Lower leg skin (tissue), 4 donors: Measurements from ENCODE around the gene ERRFI1. TPM values are rescaled to one million over a fixed set of nuclear protein-coding genes. Genes with fewer than 3 reads are reported as not detected.

Source experiments
- DNase-seq, 2 donors: peaks; one replicate each; pipeline ENCODE4 v3.0.0-alpha.2; 2019; ENCODE audit warnings: low spot score in 2 of 2
- H3K4me3 ChIP-seq: fragments of 200-600 bp; sonication (generic); 2 replicates; pipeline ENCODE4 v1.5.1; 2017; ENCODE audit warnings: mild to moderate bottlenecking, low read depth; ENCODE audit not compliant: poor library complexity, severe bottlenecking
- POLR2A ChIP-seq, 2 donors: fragments of 450-650 bp; IDR thresholded peaks; one replicate each; pipeline ENCODE4 v1.6.1; 2016 to 2017; ENCODE audit warnings: antibody characterized with exemption in 2 of 2, mild to moderate bottlenecking in 1 of 2, moderate library complexity in 1 of 2
- WGBS, 2 donors: methylation state at CpG; one replicate each; pipeline ENCODE4 v1.1.5; 2018; 5-methylcytosine and 5-hydroxymethylcytosine counted together
- intact Hi-C: fragments of 100-400 bp; cut with DNase I; formaldehyde crosslinking; loops from one replicate; pipeline ENCODE4 v1.15.0; 2023; ENCODE audit warnings: low total_unique reads
- total RNA-seq, 4 donors: library from RNA; depleted of rRNA; stranded (reverse); fragments of >200 nt; gene quantifications; one replicate each; pipeline ENCODE4 v1.1.0, GENCODE V29; 2016
- TF ChIP-seq, protein P1 (sequence below), 3 donors: fragments of 450-650 bp; IDR thresholded peaks; one replicate each; pipeline ENCODE4 v1.5.1; 2016; ENCODE audit warnings: antibody characterized with exemption in 3 of 3, mild to moderate bottlenecking in 3 of 3, moderate library complexity in 2 of 3

ERRFI1 gene
- total RNA-seq, 4 donors from 2014 or later, result 93.6 to 566 (median 163) TPM

DNA sequence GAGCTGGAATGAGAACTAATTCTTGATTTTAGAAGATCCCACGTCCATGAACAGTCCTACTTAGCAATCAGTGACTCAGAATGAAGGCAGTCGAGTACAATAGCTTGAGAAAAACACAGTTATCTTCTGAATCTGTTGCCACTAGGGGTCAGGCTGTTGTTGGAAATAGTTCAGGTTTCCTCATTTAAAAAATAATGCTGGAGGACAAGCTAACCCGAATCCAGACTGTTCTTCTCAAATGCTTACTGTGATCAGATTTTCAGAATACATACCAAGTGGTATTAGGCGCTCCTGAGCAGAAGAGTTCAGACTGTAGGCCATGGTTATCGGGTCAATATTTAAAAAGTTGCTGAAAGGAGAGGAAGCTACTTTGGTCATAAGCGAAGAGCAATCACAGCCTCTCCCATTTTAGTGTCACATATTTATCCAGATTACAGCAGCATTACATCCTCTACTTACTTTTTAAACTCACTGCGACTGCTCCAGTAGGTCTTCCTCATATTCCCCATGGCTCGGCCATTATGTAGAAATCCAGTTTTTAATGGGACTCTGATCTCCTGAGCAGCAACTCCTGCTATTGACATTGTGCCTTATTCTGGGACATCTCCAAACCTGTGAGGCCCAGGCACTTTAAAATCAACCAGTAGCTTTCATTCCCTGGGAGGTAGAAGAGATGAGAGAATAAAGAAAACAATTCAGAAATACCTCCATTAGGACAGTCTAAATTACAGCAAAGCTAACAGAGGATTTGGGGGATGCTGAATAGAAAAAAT is 10.9 kb downstream of the ERRFI1 start:
- WGBS, 2 donors, result 23 to 24% methylated on average over 8 of the region's 8 CpGs
- intact Hi-C loops, result no loop called here
- no peak for TF ChIP-seq POLR2A (IDR thresholded peaks at IDR 0.05)
- TF ChIP-seq, protein P1, sequence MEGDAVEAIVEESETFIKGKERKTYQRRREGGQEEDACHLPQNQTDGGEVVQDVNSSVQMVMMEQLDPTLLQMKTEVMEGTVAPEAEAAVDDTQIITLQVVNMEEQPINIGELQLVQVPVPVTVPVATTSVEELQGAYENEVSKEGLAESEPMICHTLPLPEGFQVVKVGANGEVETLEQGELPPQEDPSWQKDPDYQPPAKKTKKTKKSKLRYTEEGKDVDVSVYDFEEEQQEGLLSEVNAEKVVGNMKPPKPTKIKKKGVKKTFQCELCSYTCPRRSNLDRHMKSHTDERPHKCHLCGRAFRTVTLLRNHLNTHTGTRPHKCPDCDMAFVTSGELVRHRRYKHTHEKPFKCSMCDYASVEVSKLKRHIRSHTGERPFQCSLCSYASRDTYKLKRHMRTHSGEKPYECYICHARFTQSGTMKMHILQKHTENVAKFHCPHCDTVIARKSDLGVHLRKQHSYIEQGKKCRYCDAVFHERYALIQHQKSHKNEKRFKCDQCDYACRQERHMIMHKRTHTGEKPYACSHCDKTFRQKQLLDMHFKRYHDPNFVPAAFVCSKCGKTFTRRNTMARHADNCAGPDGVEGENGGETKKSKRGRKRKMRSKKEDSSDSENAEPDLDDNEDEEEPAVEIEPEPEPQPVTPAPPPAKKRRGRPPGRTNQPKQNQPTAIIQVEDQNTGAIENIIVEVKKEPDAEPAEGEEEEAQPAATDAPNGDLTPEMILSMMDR (IDR thresholded peaks at IDR 0.05), result peak in 1 of 3 donors; percentile 22
- no peak overlapping the region for H3K4me3 ChIP-seq
- DNase-seq, result peak in 1 of 2 donors; percentile 76

DNA sequence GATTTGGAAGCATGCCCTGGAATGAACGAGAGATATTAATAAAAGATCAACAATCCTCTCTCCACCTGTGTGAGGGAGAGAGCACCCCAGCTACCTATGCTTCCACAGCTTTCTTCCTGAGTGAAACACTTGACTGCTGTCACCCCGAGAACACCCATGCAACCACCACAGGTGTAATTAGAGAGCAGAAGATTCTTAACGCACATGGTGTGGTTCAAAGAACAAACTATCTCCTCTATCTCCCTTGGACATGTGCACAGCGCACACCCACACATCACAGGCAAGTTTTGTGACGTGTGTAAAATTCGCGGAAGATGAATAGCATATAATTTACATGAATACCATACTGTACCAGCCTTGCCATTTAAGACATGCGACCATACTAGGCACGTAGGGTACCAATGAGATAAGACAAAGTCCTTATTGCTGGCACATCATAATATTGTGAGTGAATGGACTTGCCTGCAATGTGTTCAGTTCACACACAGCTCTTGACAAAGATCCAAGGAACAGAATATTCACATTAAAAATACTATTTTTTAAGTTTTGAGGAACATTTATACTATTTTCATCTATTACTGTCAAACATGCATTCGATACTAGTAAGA is 11.6 kb downstream of the ERRFI1 start:
- TF ChIP-seq, protein P1 (IDR thresholded peaks at IDR 0.05), result no peak
- no peak for TF ChIP-seq POLR2A (IDR thresholded peaks at IDR 0.05)
- no peak overlapping the region for H3K4me3 ChIP-seq
- no peak for DNase-seq
- 61 to 68% methylated on average over 10 of the region's 10 CpGs for WGBS, 2 donors
- intact Hi-C loops, result no loop called here

DNA sequence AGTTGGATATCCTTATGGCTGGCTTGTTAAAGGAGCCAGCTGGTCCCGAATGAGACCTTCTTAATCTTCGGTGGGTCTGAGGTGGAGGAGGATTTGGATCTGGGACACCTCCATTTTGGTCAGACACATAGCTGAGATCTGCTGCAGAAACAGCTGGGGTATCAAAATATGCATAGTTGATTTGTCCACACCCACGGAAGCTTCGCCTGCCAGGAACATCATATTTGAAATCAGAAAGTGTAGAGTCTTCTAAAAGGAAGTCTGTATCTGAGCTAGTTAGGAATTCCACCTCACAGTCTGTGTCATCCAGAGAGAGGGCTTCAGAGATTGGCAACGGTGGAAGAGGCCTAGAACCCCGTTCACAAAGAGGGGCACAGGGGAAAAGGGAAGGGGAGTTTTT is 12.3 kb downstream of the ERRFI1 start:
- no peak for DNase-seq
- 55 to 66% methylated on average over 6 of the region's 6 CpGs for WGBS, 2 donors
- intact Hi-C loops, result no loop called here
- TF ChIP-seq, protein P1 (IDR thresholded peaks at IDR 0.05), result no peak
- no peak for TF ChIP-seq POLR2A (IDR thresholded peaks at IDR 0.05)
- no peak overlapping the region for H3K4me3 ChIP-seq

DNA sequence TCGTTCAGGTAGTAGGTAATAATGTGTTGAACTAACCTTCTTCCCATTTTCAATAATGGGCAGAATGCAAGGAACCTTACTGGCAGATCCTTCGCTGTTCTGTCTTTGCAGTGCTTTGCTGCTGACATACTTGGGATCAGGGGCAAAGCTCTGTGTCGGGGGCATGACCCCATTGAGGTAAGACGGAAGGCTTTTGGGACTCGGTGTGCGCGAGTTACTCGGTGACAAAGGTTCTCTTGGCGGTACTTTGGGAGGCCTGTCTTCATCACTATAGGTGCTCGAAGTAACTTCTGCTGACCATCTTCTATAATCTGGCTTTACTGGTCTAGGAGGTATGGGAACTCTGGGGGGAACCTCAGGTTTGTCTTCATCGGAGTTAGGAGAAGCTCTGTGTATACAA is 12.7 kb downstream of the ERRFI1 start:
- H3K4me3 ChIP-seq, result no peak overlapping the region
- no peak for DNase-seq
- 90 to 93% methylated on average over 11 of the region's 11 CpGs for whole genome bisulfite sequencing, 2 donors
- intact Hi-C loops, result no loop called here
- TF ChIP-seq, protein P1 (IDR thresholded peaks at IDR 0.05), result no peak
- TF ChIP-seq POLR2A (IDR thresholded peaks at IDR 0.05), result no peak

DNA sequence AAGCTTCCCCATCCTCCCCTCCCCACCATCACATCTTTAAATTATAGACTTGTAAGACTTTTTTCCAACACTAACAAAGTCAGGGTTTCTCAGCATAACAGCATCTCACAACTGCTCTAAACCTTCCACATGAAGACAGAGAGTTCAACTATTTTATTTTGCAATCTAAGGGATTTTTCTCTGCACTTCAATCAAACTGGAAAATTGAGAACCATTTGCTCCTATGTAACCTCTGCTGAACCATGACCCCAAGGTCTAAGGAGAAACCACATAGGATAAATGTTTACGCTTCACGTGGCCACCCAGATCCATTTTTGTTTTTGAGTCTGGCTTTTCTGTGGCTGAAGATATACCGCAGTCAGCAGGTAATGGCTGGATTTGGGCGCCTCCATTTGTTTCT is 13.2 kb downstream of the ERRFI1 start:
- no peak for TF ChIP-seq POLR2A (IDR thresholded peaks at IDR 0.05)
- TF ChIP-seq, protein P1 (IDR thresholded peaks at IDR 0.05), result no peak
- 93 to 95% methylated on average over 4 of the region's 4 CpGs for WGBS, 2 donors
- intact Hi-C loops, result no loop called here
- no peak for DNase-seq
- no peak overlapping the region for H3K4me3 ChIP-seq
